Measurements from ENCODE around the gene ZNF331.

Gene ZNF331

GRCh38 chr19:53577968-53578367, 40.0 kb downstream of the ZNF331 start:
- no peak for DNase-seq

GRCh38 chr19:53579518-53579917, 41.6 kb downstream of the ZNF331 start:
- DNase-seq = no peak

GRCh38 chr19:53580871-53581835, 43.2 kb downstream of the ZNF331 start:
- no peak for DNase-seq

- no peak for DNase-seq
These were observed 43.9 kb downstream of the ZNF331 start for GRCh38 chr19:53581871-53582279.

- DNase-seq = no peak
These were observed 45.2 kb downstream of the ZNF331 start for GRCh38 chr19:53583181-53583580.

GRCh38 chr19:53586277-53586691, 48.3 kb downstream of the ZNF331 start:
- DNase-seq = no peak

GRCh38 chr19:53594811-53595509, 57.0 kb downstream of the ZNF331 start:
- no peak for DNase-seq

- no peak for DNase-seq
These were observed 57.5 kb downstream of the ZNF331 start for GRCh38 chr19:53595510-53595867.

- no peak for DNase-seq
These were observed 58.1 kb downstream of the ZNF331 start for GRCh38 chr19:53596056-53596455.

- DNase-seq = no peak
These were observed 59.1 kb downstream of the ZNF331 start for GRCh38 chr19:53597023-53597422.

- DNase-seq = no peak
These were observed 60.4 kb downstream of the ZNF331 start for GRCh38 chr19:53598361-53598760.

- no peak for DNase-seq
These were observed 62.3 kb downstream of the ZNF331 start for GRCh38 chr19:53600217-53600616.

GRCh38 chr19:53606031-53606430, 68.1 kb downstream of the ZNF331 start:
- DNase-seq = no peak

- no peak for DNase-seq
These were observed 70.4 kb downstream of the ZNF331 start for GRCh38 chr19:53608381-53608780.

GRCh38 chr19:53612762-53613526, 75.0 kb downstream of the ZNF331 start:
- DNase-seq = no peak

GRCh38 chr19:53621885-53622740, 84.2 kb downstream of the ZNF331 start:
- no peak for DNase-seq

- DNase-seq = no peak
These were observed 87.0 kb downstream of the ZNF331 start for GRCh38 chr19:53624771-53625545.

GRCh38 chr19:53626486-53626885, 88.5 kb downstream of the ZNF331 start:
- no peak for DNase-seq

- DNase-seq = no peak
These were observed 89.0 kb downstream of the ZNF331 start for GRCh38 chr19:53626976-53627375.

Measured in CD4-positive, alpha-beta T cell treated with Interleukin-17A for 4 hours (primary cell).